Epithelial cell of esophagus (primary cell): ENCODE data around the gene ASB18.

Experiments
- DNase-seq: peaks from one replicate; pipeline ENCODE4 v3.0.0; 2010; ENCODE audit warnings: low read depth
- H3K4me3 ChIP-seq: 2 replicates; pipeline ENCODE4 v1.5.1; 2011; ENCODE audit warnings: mild to moderate bottlenecking, low read length, control low read depth
- TF ChIP-seq, protein P1 (sequence below): IDR thresholded peaks from 2 replicates; pipeline ENCODE4 v1.5.1; 2011; ENCODE audit warnings: low read depth, mild to moderate bottlenecking, low read length, control low read depth, inconsistent platforms; ENCODE audit not compliant: insufficient read depth; ENCODE audit errors: missing control alignments

ASB18 gene

GRCh38 chr2:236216711-236217110 is 47.5 kb downstream of the ASB18 start:
- H3K4me3 ChIP-seq = no peak overlapping the region
- TF ChIP-seq, protein P1, sequence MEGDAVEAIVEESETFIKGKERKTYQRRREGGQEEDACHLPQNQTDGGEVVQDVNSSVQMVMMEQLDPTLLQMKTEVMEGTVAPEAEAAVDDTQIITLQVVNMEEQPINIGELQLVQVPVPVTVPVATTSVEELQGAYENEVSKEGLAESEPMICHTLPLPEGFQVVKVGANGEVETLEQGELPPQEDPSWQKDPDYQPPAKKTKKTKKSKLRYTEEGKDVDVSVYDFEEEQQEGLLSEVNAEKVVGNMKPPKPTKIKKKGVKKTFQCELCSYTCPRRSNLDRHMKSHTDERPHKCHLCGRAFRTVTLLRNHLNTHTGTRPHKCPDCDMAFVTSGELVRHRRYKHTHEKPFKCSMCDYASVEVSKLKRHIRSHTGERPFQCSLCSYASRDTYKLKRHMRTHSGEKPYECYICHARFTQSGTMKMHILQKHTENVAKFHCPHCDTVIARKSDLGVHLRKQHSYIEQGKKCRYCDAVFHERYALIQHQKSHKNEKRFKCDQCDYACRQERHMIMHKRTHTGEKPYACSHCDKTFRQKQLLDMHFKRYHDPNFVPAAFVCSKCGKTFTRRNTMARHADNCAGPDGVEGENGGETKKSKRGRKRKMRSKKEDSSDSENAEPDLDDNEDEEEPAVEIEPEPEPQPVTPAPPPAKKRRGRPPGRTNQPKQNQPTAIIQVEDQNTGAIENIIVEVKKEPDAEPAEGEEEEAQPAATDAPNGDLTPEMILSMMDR = no peak
- DNase-seq = no peak

DNA sequence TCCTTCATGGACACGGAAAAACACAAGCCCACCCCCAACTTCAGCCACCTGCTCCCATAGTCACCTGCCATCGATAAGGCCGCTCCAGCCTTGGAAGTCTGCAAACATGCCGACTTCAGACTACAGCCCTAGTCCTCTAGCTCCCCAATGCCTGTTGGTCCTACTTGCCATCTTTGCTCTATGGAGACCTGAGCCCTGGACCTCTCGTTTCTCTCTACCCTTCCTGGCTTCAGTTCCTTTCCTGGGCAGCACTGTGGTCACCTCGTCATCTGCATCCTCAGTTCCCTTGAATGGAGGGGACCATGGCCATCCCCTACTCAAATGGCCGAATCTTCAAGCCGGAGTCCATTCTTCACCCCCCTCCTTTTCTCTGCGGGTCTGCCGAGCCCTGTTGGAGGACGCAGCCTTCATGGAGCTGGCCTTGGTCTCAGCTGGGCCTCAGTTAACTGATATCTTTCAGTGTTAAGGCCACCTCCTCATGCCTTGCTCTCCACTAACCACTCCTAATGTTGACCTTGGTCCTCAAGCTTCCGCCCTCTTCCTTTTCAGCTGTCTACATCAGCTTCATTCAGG is 48.4 kb downstream of the ASB18 start:
- TF ChIP-seq, protein P1 = no peak
- H3K4me3 ChIP-seq = no peak overlapping the region
- no peak for DNase-seq

DNA sequence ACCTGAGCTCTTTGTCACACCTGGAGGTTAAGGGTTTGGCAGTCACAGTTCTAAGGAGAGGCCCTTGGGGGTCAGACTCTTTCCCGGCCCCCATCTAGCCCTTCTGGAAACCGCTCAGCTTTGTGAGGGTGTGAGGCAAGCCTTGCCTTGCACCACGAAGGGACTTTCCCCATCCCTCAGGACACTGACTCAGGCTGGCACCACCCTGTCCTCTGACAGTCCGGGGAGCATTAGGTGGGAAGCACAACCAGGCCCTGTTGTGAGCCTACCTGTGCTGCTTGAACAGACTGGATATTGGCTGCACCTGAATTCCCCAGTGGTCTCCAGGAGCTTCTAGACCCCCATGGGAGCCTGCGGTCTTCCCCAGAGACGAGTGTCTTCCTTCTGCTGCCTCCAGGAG is 49.0 kb downstream of the ASB18 start:
- TF ChIP-seq, protein P1 = no peak
- DNase-seq = peak; percentile 75
- no peak overlapping the region for H3K4me3 ChIP-seq

GRCh38 chr2:236214376-236214995 is 49.7 kb downstream of the ASB18 start:
- H3K4me3 ChIP-seq = no peak overlapping the region
- DNase-seq = no peak
- TF ChIP-seq, protein P1 = no peak

- DNase-seq = no peak
- H3K4me3 ChIP-seq = no peak overlapping the region
- TF ChIP-seq, protein P1 = no peak
These were observed 52.9 kb downstream of the ASB18 start for GRCh38 chr2:236211296-236211695.

DNA sequence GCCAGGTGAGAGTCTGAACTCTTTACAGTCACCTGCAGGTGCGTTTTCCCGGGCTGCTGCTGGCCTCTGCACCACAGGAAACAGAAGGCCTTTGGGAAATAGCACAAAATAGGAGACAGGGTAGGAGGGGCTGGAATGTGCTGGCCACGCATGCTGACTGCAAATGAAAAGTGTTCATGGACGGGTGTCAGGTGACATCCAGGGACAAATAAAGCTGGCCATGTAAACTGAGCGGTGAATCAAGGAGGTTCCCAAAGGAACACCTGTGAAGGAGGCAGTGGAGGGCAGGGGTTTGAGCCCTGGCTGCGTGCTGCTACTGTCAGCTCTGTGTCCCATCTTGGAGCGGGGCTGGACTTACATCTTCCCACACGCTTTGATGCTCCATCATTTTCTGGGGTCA is 53.7 kb downstream of the ASB18 start:
- no peak for DNase-seq
- no peak overlapping the region for H3K4me3 ChIP-seq
- TF ChIP-seq, protein P1 = no peak

DNA sequence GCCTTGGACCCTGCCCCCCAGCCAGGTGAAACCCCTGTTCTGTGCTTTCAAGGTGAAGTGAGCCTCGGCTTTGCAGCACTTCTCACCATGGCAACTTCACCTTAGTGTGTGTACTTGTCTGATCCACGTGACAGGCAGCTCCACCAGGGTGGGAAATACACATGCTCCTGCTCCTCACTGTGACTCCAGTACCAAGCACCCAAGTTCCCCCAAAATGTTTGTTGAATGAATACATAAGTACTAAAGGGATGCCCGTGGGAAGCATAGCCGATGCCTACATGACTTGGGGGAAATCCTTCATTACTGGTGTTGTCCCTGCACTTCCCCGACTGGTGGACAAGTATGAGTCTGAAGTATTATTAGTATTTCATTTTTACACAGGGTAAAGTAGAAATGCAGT is 54.2 kb downstream of the ASB18 start:
- DNase-seq = no peak
- TF ChIP-seq, protein P1 = no peak
- no peak overlapping the region for H3K4me3 ChIP-seq
